Measurements from ENCODE around the gene STX1A.
"Not testable (repeated sequence)": the region's sequence is repeated elsewhere in the genome, so short reads cannot be mapped to it uniquely, and the experiment has no call there.

The STX1A gene

GRCh38 chr7:73734619-73735527 is 15.4 kb upstream of the STX1A start:
- peak; percentile 90 for DNase-seq

GRCh38 chr7:73732397-73732796 is 12.9 kb upstream of the STX1A start:
- DNase-seq = no peak

GRCh38 chr7:73730485-73730884 is 11.0 kb upstream of the STX1A start:
- no peak for DNase-seq

- DNase-seq = no peak
Observed at GRCh38 chr7:73728551-73728950, 9.1 kb upstream of the STX1A start.

- no peak for DNase-seq
Observed at GRCh38 chr7:73727952-73728351, 8.5 kb upstream of the STX1A start.

GRCh38 chr7:73726083-73726466 is 6.6 kb upstream of the STX1A start:
- no peak for DNase-seq

- DNase-seq = no peak
Observed at GRCh38 chr7:73723813-73724212, 4.3 kb upstream of the STX1A start.

GRCh38 chr7:73722785-73723184 is 3.3 kb upstream of the STX1A start:
- DNase-seq = no peak

- DNase-seq = not testable (repeated sequence)
Observed at GRCh38 chr7:73722182-73722581, 2.7 kb upstream of the STX1A start.

GRCh38 chr7:73721377-73721817 is 1.9 kb upstream of the STX1A start:
- DNase-seq = no peak

- not testable (repeated sequence) for DNase-seq
Observed at GRCh38 chr7:73720443-73720842, 974 bp upstream of the STX1A start.

- no peak for DNase-seq
Observed at GRCh38 chr7:73719806-73720169, 319 bp upstream of the STX1A start.

GRCh38 chr7:73718438-73718881 is 1.0 kb downstream of the STX1A start:
- DNase-seq = peak; percentile 29

GRCh38 chr7:73717991-73718405 is 1.5 kb downstream of the STX1A start:
- peak; percentile 75 for DNase-seq

- no peak for DNase-seq
Observed at GRCh38 chr7:73717025-73717807, 2.3 kb downstream of the STX1A start.

- no peak for DNase-seq
Observed at GRCh38 chr7:73716318-73716890, 3.1 kb downstream of the STX1A start.

- no peak for DNase-seq
Observed at GRCh38 chr7:73715648-73716317, 3.7 kb downstream of the STX1A start.

- DNase-seq = not testable (repeated sequence)
Observed at GRCh38 chr7:73713319-73713718, 6.2 kb downstream of the STX1A start.

- no peak for DNase-seq
Observed at GRCh38 chr7:73712773-73713172, 6.7 kb downstream of the STX1A start.

GRCh38 chr7:73708961-73709549 is 10.4 kb downstream of the STX1A start:
- DNase-seq = no peak

GRCh38 chr7:73707045-73707631 is 12.3 kb downstream of the STX1A start:
- DNase-seq = peak; percentile 14
